OCI-LY7 (cell line): ENCODE measurements around the gene ERCC2.

Experiments
- EZH2phosphoT487 ChIP-seq: fragments of 200-600 bp; sonication (generic); IDR thresholded peaks from 2 replicates; pipeline ENCODE4 v1.6.1; 2018; ENCODE audit warnings: low read depth, borderline replicate concordance, mild to moderate bottlenecking, mixed run types, antibody characterized with exemption, low read length, moderate library complexity, mixed read lengths
- TF ChIP-seq, protein P1 (sequence below): fragments of 200-600 bp; sonication (generic); conservative IDR thresholded peaks from 2 replicates; pipeline ENCODE4 v1.5.1; 2014; ENCODE audit warnings: mild to moderate bottlenecking, antibody characterized with exemption, low read length, moderate library complexity, mixed read lengths

DNA sequence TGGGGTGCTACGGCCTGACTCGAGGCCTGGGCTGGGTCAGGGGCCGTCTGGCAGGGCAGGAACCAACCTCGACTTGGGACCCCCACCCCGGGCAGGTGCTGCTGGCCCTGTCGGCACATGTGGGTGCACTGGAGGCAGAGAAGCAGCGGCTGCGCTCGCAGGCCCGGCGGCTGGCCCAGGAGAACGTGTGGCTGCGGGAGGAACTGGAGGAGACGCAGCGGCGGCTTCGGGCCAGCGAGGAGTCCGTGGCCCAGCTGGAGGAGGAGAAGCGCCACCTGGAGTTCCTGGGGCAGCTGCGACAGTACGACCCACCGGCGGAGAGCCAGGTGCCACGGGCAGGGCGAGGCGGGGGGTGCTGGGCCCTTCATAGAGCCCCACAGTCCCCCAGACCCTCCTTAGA is 23.9 kb downstream of the ERCC2 start:
- TF ChIP-seq, protein P1, sequence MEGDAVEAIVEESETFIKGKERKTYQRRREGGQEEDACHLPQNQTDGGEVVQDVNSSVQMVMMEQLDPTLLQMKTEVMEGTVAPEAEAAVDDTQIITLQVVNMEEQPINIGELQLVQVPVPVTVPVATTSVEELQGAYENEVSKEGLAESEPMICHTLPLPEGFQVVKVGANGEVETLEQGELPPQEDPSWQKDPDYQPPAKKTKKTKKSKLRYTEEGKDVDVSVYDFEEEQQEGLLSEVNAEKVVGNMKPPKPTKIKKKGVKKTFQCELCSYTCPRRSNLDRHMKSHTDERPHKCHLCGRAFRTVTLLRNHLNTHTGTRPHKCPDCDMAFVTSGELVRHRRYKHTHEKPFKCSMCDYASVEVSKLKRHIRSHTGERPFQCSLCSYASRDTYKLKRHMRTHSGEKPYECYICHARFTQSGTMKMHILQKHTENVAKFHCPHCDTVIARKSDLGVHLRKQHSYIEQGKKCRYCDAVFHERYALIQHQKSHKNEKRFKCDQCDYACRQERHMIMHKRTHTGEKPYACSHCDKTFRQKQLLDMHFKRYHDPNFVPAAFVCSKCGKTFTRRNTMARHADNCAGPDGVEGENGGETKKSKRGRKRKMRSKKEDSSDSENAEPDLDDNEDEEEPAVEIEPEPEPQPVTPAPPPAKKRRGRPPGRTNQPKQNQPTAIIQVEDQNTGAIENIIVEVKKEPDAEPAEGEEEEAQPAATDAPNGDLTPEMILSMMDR: no peak
- no peak for TF ChIP-seq EZH2phosphoT487
